T-helper 17 cell (primary cell): ENCODE data around the gene GCHFR. TPM values are rescaled to one million over a fixed set of nuclear protein-coding genes. Genes with fewer than 3 reads are reported as not detected.

Experiments
- ATAC-seq: fragments of 150-1000 bp; cut with Tn5 transposase; 2 replicates; pipeline ENCODE4 v1.10.0; 2021; ENCODE audit warnings: mild to moderate bottlenecking, moderate library complexity
- DNase-seq, 3 donors: peaks; one replicate each; pipeline versions ENCODE4 v3.0.0 to v3.0.0-alpha.2; 2020 to 2021
- H3K9me3 ChIP-seq: one replicate; pipeline ENCODE4 v1.7.0; 2013; ENCODE audit warnings: low read length, mild to moderate bottlenecking; ENCODE audit not compliant: control insufficient read depth, poor library complexity, severe bottlenecking
- H3K27ac Mint-ChIP-seq: one replicate; pipeline ENCODE4 v1.8.0; 2022; ENCODE audit warnings: mild to moderate bottlenecking, moderate library complexity, mixed read lengths
- H3K27me3 Mint-ChIP-seq: one replicate; pipeline ENCODE4 v1.8.0; 2022; ENCODE audit warnings: mixed read lengths
- H3K36me3 Mint-ChIP-seq: one replicate; pipeline ENCODE4 v1.8.0; 2022; ENCODE audit warnings: low read depth, mixed read lengths
- H3K4me1 Mint-ChIP-seq: one replicate; pipeline ENCODE4 v1.8.0; 2022; ENCODE audit warnings: mild to moderate bottlenecking, mixed read lengths
- H3K4me3 Mint-ChIP-seq: one replicate; pipeline ENCODE4 v1.8.0; 2022; ENCODE audit warnings: mild to moderate bottlenecking, moderate library complexity, mixed read lengths
- total RNA-seq, 4 donors: library from RNA in 2 of 4; stranded (reverse) in 2 of 4; gene quantifications; one replicate each; pipeline ENCODE4 v1.2.3 and lab custom pipeline; 2022 to 2026

The GCHFR gene
- total RNA-seq, 2 donors from 2014 or later: 16.4 to 20.5 TPM

GRCh38 chr15:40773902-40774301 is 10.0 kb downstream of the GCHFR start:
- ATAC-seq: no peak
- H3K36me3 Mint-ChIP-seq: peaks cover 5% of the 10 kb centered on the region
- H3K9me3 ChIP-seq: no peaks in the 10 kb centered on the region
- H3K27me3 Mint-ChIP-seq: no peaks in the 10 kb centered on the region
- peak overlapping the region; percentile 82 for H3K27ac Mint-ChIP-seq
- peaks cover 17% of the 10 kb centered on the region for H3K4me1 Mint-ChIP-seq
- no peak for DNase-seq
- no peak overlapping the region for H3K4me3 Mint-ChIP-seq

- Mint-ChIP-seq H3K4me1 (peaks cover 8% of the 10 kb centered on the region), H3K27me3 (no peaks in the 10 kb centered on the region), H3K27ac (peak overlapping the region; percentile 82), H3K4me3 (no peak overlapping the region), H3K36me3 (peaks cover 9% of the 10 kb centered on the region)
- ATAC-seq: no peak
- no peak for DNase-seq
- no peaks in the 10 kb centered on the region for H3K9me3 ChIP-seq
Observed at GRCh38 chr15:40775007-40775406, 11.1 kb downstream of the GCHFR start.

- H3K27me3 Mint-ChIP-seq: no peaks in the 10 kb centered on the region
- H3K4me3 Mint-ChIP-seq: no peak overlapping the region
- H3K9me3 ChIP-seq: no peaks in the 10 kb centered on the region
- H3K4me1 Mint-ChIP-seq: peaks cover 6% of the 10 kb centered on the region
- peaks cover 9% of the 10 kb centered on the region for H3K36me3 Mint-ChIP-seq
- DNase-seq (no peak), ATAC-seq (no peak)
- H3K27ac Mint-ChIP-seq: no peak overlapping the region
Observed at GRCh38 chr15:40775740-40776536, 12.1 kb downstream of the GCHFR start.

- Mint-ChIP-seq H3K27ac (no peak overlapping the region), H3K36me3 (peaks cover 9% of the 10 kb centered on the region), H3K4me1 (peaks cover 6% of the 10 kb centered on the region), H3K4me3 (no peak overlapping the region), H3K27me3 (no peaks in the 10 kb centered on the region)
- ATAC-seq (peak; percentile 59), DNase-seq (no peak)
- H3K9me3 ChIP-seq: no peaks in the 10 kb centered on the region
Observed at GRCh38 chr15:40776537-40777141, 12.8 kb downstream of the GCHFR start.

GRCh38 chr15:40782609-40783227 is 18.9 kb downstream of the GCHFR start:
- Mint-ChIP-seq H3K27me3 (no peaks in the 10 kb centered on the region), H3K4me3 (no peak overlapping the region), H3K4me1 (peaks cover 19% of the 10 kb centered on the region), H3K36me3 (peaks cover 5% of the 10 kb centered on the region), H3K27ac (no peak overlapping the region)
- no peaks in the 10 kb centered on the region for H3K9me3 ChIP-seq
- ATAC-seq: peak; percentile 92
- DNase-seq: peak; percentile 64 to 80 (median 68)

GRCh38 chr15:40785164-40785563 is 21.3 kb downstream of the GCHFR start:
- H3K4me1 Mint-ChIP-seq: peaks cover 29% of the 10 kb centered on the region
- no peaks in the 10 kb centered on the region for H3K27me3 Mint-ChIP-seq
- no peaks in the 10 kb centered on the region for H3K36me3 Mint-ChIP-seq
- no peak overlapping the region for H3K4me3 Mint-ChIP-seq
- DNase-seq (no peak), ATAC-seq (no peak)
- H3K27ac Mint-ChIP-seq: no peak overlapping the region
- H3K9me3 ChIP-seq: no peaks in the 10 kb centered on the region

- DNase-seq (no peak), ATAC-seq (no peak)
- H3K9me3 ChIP-seq: no peaks in the 10 kb centered on the region
- Mint-ChIP-seq H3K36me3 (no peaks in the 10 kb centered on the region), H3K4me3 (no peak overlapping the region), H3K27me3 (no peaks in the 10 kb centered on the region), H3K27ac (no peak overlapping the region), H3K4me1 (peaks cover 29% of the 10 kb centered on the region)
Observed at GRCh38 chr15:40785814-40786213, 21.9 kb downstream of the GCHFR start.

GRCh38 chr15:40787344-40787841 is 23.5 kb downstream of the GCHFR start:
- DNase-seq (no peak), ATAC-seq (peak; percentile 72)
- Mint-ChIP-seq H3K4me3 (peak overlapping the region; percentile 19), H3K4me1 (peaks cover 29% of the 10 kb centered on the region), H3K36me3 (no peaks in the 10 kb centered on the region), H3K27me3 (no peaks in the 10 kb centered on the region), H3K27ac (peak overlapping the region; percentile 56)
- no peaks in the 10 kb centered on the region for H3K9me3 ChIP-seq

- Mint-ChIP-seq H3K4me1 (peaks cover 24% of the 10 kb centered on the region), H3K36me3 (no peaks in the 10 kb centered on the region), H3K4me3 (no peak overlapping the region), H3K27ac (peak overlapping the region; percentile 56), H3K27me3 (no peaks in the 10 kb centered on the region)
- no peak for ATAC-seq
- no peaks in the 10 kb centered on the region for H3K9me3 ChIP-seq
- DNase-seq: no peak
Observed at GRCh38 chr15:40787991-40788390, 24.1 kb downstream of the GCHFR start.

- no peaks in the 10 kb centered on the region for H3K36me3 Mint-ChIP-seq
- no peak for ATAC-seq
- peaks cover 29% of the 10 kb centered on the region for H3K4me1 Mint-ChIP-seq
- H3K4me3 Mint-ChIP-seq: no peak overlapping the region
- DNase-seq: no peak
- H3K9me3 ChIP-seq: no peaks in the 10 kb centered on the region
- no peaks in the 10 kb centered on the region for H3K27me3 Mint-ChIP-seq
- H3K27ac Mint-ChIP-seq: peak overlapping the region; percentile 79
Observed at GRCh38 chr15:40789119-40789518, 25.3 kb downstream of the GCHFR start.

- ATAC-seq: no peak
- Mint-ChIP-seq H3K36me3 (no peaks in the 10 kb centered on the region), H3K4me1 (peaks cover 29% of the 10 kb centered on the region), H3K27me3 (no peaks in the 10 kb centered on the region), H3K4me3 (no peak overlapping the region), H3K27ac (peak overlapping the region; percentile 14)
- DNase-seq: no peak
- no peaks in the 10 kb centered on the region for H3K9me3 ChIP-seq
Observed at GRCh38 chr15:40789999-40790398, 26.1 kb downstream of the GCHFR start.

- Mint-ChIP-seq H3K4me3 (no peak overlapping the region), H3K27me3 (no peaks in the 10 kb centered on the region), H3K36me3 (no peaks in the 10 kb centered on the region), H3K27ac (no peak overlapping the region), H3K4me1 (peaks cover 32% of the 10 kb centered on the region)
- DNase-seq: no peak
- no peaks in the 10 kb centered on the region for H3K9me3 ChIP-seq
- ATAC-seq: no peak
Observed at GRCh38 chr15:40790718-40791117, 26.9 kb downstream of the GCHFR start.

GRCh38 chr15:40792394-40792793 is 28.5 kb downstream of the GCHFR start:
- DNase-seq: no peak
- peaks cover 31% of the 10 kb centered on the region for H3K4me1 Mint-ChIP-seq
- H3K27ac Mint-ChIP-seq: no peak overlapping the region

More at GRCh38 chr15:40792394-40792793, 28.5 kb downstream of the GCHFR start:
- ATAC-seq: no peak
- no peaks in the 10 kb centered on the region for H3K9me3 ChIP-seq
- no peaks in the 10 kb centered on the region for H3K27me3 Mint-ChIP-seq
- no peak overlapping the region for H3K4me3 Mint-ChIP-seq
- H3K36me3 Mint-ChIP-seq: no peaks in the 10 kb centered on the region
